Measurements from ENCODE around the gene LYRM4. TPM values are rescaled to one million over a fixed set of nuclear protein-coding genes. Genes with fewer than 3 reads are reported as not detected.

Gene LYRM4
- total RNA-seq, 1 experiment from 2014 or later = 52.8 TPM

GRCh38 chr6:5067305-5067704, 193.4 kb downstream of the LYRM4 start:
- no peaks in the 10 kb centered on the region for H3K4me1 Mint-ChIP-seq (ENCODE audit: low read depth, unreplicated experiment)
- H3K4me3 Mint-ChIP-seq (ENCODE audit: unreplicated experiment) = no peak overlapping the region
- ChIA-PET POLR2A (no interaction called here), CTCF (no interaction called here)
- no TSS peak for BruUV-seq (replicated peaks)
- H3K9me3 ChIP-seq = no peaks in the 10 kb centered on the region
- no peak for DNase-seq
- no peaks in the 10 kb centered on the region for H3K4me1 ChIP-seq
- H3K27me3 Mint-ChIP-seq (ENCODE audit: insufficient read depth, unreplicated experiment) = no peaks in the 10 kb centered on the region
- intact Hi-C loops (cut with micrococcal nuclease; ENCODE audit: unreplicated experiment) = no loop called here
- no peak overlapping the region for H3K4me3 ChIP-seq (ENCODE audit: low read depth, low read length)
- no peaks in the 10 kb centered on the region for H3K9me3 Mint-ChIP-seq (ENCODE audit: unreplicated experiment)
- no peaks in the 10 kb centered on the region for H3K36me3 Mint-ChIP-seq (ENCODE audit: insufficient read depth, unreplicated experiment)
- no peaks in the 10 kb centered on the region for H3K27me3 ChIP-seq (replicated peaks; ENCODE audit: control insufficient read depth, insufficient read depth, low read length)
- H3K36me3 ChIP-seq (ENCODE audit: control insufficient read depth, insufficient read depth, low read length) = no peaks in the 10 kb centered on the region
- TF ChIP-seq CTCF (IDR thresholded peaks at IDR 0.05; ENCODE audit: insufficient read depth in 1 of 2, low read depth in 1 of 2, low read length in 1 of 2, severe bottlenecking in 1 of 2, unreplicated experiment in 1 of 2) = no peak
- H3K27ac Mint-ChIP-seq (ENCODE audit: unreplicated experiment) = no peak overlapping the region

- BruUV-seq (replicated peaks) = no TSS peak
- H3K27me3 Mint-ChIP-seq (ENCODE audit: insufficient read depth, unreplicated experiment) = no peaks in the 10 kb centered on the region
- H3K9me3 Mint-ChIP-seq (ENCODE audit: unreplicated experiment) = no peaks in the 10 kb centered on the region
- POLR2A ChIA-PET = no interaction called here
- H3K36me3 ChIP-seq (ENCODE audit: control insufficient read depth, insufficient read depth, low read length) = no peaks in the 10 kb centered on the region
- H3K4me3 ChIP-seq (ENCODE audit: low read depth, low read length) = no peak overlapping the region
- no peaks in the 10 kb centered on the region for H3K36me3 Mint-ChIP-seq (ENCODE audit: insufficient read depth, unreplicated experiment)
- TF ChIP-seq CTCF (IDR thresholded peaks at IDR 0.05; ENCODE audit: insufficient read depth in 1 of 2, low read depth in 1 of 2, low read length in 1 of 2, severe bottlenecking in 1 of 2, unreplicated experiment in 1 of 2) = no peak
- H3K4me3 Mint-ChIP-seq (ENCODE audit: unreplicated experiment) = no peak overlapping the region
- no peaks in the 10 kb centered on the region for H3K4me1 ChIP-seq
- no peaks in the 10 kb centered on the region for H3K4me1 Mint-ChIP-seq (ENCODE audit: low read depth, unreplicated experiment)
- H3K27me3 ChIP-seq (replicated peaks; ENCODE audit: control insufficient read depth, insufficient read depth, low read length) = no peaks in the 10 kb centered on the region
- CTCF ChIA-PET = no interaction called here
- intact Hi-C loops (cut with micrococcal nuclease; ENCODE audit: unreplicated experiment) = no loop called here
- no peak for DNase-seq
- no peak overlapping the region for H3K27ac Mint-ChIP-seq (ENCODE audit: unreplicated experiment)
- H3K9me3 ChIP-seq = no peaks in the 10 kb centered on the region
These were observed 194.2 kb downstream of the LYRM4 start for GRCh38 chr6:5066456-5067093.

- CTCF ChIA-PET = no interaction called here
- POLR2A ChIA-PET = no interaction called here
- H3K4me3 ChIP-seq (ENCODE audit: low read depth, low read length) = no peak overlapping the region
- no peak overlapping the region for H3K27ac Mint-ChIP-seq (ENCODE audit: unreplicated experiment)
- no peak for DNase-seq
- no peaks in the 10 kb centered on the region for H3K36me3 ChIP-seq (ENCODE audit: control insufficient read depth, insufficient read depth, low read length)
- no peaks in the 10 kb centered on the region for H3K9me3 ChIP-seq
- H3K27me3 ChIP-seq (replicated peaks; ENCODE audit: control insufficient read depth, insufficient read depth, low read length) = no peaks in the 10 kb centered on the region
- peaks cover 7% of the 10 kb centered on the region for H3K4me1 Mint-ChIP-seq (ENCODE audit: low read depth, unreplicated experiment)
- intact Hi-C loops (cut with micrococcal nuclease; ENCODE audit: unreplicated experiment) = no loop called here
- BruUV-seq (replicated peaks) = no TSS peak
- no peaks in the 10 kb centered on the region for H3K36me3 Mint-ChIP-seq (ENCODE audit: insufficient read depth, unreplicated experiment)
- TF ChIP-seq CTCF (IDR thresholded peaks at IDR 0.05; ENCODE audit: insufficient read depth in 1 of 2, low read depth in 1 of 2, low read length in 1 of 2, severe bottlenecking in 1 of 2, unreplicated experiment in 1 of 2) = no peak
- H3K9me3 Mint-ChIP-seq (ENCODE audit: unreplicated experiment) = no peaks in the 10 kb centered on the region
- H3K4me1 ChIP-seq = peaks cover 4% of the 10 kb centered on the region; the same call in 1 of the 2 replicates
- H3K4me3 Mint-ChIP-seq (ENCODE audit: unreplicated experiment) = no peak overlapping the region
- no peaks in the 10 kb centered on the region for H3K27me3 Mint-ChIP-seq (ENCODE audit: insufficient read depth, unreplicated experiment)
These were observed 197.1 kb downstream of the LYRM4 start for GRCh38 chr6:5063617-5064016.

Measured in Caco-2 (cell line).